NCI-H128 (cell line): Measurements from ENCODE around the gene FSIP1.

ENCODE experiments used
- DNase-seq: peaks from one replicate; lab custom pipeline; 2025; ENCODE audit not compliant: unreplicated experiment; lab: John Stamatoyannopoulos, UW

FSIP1 gene

DNA sequence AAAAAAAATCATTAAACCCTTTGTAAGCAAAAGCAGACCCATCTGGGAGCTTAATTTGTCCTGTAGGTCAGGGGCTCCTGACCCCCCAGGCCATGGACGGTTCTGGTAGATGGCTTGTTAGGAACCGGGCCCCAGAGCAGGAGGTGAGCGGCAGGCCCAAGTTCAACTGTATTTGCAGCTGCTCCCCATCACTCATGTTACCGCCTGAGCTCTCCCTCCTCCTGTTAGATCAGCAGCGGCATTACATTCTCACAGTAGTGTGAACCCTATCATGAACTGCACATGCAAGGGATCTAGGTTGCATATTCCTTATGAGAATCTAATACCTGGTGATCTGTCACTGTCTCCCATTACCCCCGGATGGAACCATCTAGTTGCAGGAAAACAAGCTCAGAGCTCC is 60.7 kb downstream of the FSIP1 start:
- no peak for DNase-seq

DNA sequence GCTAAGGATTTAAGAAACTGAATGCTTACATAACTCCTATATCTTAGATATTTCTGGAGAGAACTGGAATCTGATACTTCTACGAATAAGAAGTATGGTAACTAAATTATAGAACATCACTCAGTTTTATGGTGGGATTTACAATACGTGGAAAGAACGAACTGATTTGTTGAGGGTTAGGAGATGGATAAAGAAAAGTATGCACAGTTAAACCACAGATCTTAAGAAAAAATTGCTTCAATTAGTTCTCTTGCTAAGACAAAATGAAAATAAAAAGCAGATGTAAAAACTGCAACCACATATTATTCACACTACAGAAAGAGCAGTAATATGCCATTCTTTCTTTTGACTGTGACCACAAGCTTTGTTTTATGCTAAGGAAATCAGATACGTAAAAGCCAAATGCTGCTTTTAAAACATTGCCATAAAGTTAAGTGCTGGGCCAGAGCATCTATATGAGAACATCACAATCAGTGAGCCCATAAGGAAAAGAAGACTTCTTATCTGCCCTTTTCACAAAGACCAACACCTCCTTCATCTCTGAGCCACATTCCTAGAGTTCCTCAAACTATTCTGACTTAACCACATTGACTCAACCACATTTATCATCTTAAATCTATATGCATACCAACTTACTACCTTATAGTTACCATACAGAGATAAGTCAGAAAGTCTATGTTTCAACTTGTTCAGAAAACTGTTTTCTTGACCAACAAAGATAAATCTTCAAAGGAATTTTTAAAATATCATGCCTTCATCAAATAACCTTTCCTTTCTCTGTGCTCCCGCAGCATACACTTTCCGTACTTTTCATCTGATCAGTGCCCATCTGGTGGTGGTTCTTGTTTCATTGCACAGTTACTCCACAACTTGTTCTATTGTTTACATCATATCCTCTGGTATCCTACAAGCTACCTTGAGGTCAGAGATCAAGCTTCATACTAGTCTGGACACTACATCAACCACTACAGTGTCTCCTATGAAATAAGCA is 61.7 kb downstream of the FSIP1 start:
- no peak for DNase-seq

DNA sequence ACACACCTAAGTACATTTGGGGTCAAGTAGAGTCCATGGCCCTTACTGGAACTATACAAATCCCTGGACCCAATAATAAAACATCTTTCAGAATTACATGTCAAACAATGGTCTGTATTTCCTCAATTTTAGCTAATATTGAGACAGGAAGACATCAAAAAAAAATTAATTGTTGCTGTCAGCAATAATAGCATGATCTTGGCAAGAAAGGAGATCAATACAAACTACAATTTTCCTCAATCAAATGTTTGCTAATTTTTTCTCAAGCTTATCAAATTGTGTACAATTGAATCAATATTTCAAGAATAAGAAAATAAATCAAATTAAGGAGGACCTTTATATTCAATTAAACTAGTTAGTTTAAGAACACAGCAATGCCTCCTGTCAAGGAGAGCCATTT is 62.6 kb downstream of the FSIP1 start:
- no peak for DNase-seq

DNA sequence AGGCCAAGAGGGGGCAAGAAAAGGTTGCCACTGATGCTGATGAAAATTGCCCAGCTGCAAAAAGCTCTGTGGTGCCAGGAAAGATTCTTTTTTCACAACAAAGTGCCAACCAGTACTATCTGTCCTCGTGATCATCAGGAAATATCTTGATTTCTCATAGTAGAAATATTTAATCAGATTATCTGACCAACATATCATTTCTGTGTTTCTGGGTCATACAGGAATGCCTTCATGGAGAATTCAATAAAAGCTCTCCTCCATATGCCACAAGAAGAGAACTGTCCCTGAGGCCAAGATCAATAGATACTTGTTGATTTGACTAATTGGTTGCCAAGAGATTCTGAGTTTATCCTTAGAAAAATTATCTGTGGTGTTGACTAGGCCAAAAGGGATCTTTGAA is 63.5 kb downstream of the FSIP1 start:
- DNase-seq, result no peak

DNA sequence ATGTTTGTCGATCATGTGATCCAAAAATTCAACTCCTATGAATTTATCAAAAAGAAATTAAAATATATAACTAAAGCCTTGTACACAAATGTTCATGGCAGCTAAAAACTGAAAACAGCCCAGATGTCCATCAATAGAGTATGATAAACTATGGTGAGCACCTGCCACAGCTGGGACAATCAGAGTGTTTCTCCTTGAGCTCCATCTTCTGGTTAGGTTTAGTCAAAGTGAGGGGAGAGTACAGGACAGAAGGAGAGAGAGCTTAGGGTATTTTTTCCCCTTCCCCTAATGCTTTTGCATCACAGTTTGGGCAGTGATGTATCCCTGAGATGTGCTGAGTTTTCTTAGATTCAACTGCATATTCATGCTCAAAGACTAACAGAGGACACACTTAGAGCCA is 65.5 kb downstream of the FSIP1 start:
- DNase-seq, result no peak

DNA sequence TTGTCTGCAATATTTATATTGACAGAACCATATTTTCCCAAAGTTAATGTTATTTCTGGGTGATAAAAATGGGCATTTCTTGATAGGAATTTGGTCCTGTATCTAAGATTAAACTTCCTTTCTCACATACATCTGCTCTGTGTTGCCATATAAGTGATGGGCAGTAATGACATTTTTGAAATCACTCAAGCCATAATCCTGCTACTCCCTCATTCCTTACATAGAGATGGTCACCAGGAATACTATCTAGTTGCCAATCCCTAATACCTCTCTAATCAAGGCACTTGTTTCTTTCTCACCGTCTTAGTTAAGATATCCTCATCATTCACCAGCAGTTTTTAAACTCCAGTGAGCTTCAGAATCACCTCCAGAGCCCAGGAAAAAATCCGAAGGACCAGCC is 68.4 kb downstream of the FSIP1 start:
- no peak for DNase-seq

DNA sequence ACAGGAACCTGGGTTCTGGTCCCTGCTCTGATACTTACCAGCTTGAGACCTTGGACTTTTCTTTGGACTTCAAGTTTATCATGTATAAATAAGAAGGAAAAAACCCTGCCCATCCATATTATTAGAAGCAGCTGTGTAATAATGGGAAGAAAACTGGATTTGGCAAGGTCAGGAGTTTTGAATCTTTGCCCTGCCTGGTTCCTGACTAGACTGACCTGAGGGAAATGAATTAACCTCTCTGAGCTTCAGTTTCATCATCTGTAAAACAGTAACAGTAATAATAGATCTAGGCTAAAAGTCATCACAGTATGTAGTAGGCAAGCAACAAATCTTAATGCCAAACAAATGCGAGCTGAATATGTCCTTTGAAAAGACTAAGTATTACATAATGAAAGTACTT is 68.8 kb downstream of the FSIP1 start:
- no peak for DNase-seq

DNA sequence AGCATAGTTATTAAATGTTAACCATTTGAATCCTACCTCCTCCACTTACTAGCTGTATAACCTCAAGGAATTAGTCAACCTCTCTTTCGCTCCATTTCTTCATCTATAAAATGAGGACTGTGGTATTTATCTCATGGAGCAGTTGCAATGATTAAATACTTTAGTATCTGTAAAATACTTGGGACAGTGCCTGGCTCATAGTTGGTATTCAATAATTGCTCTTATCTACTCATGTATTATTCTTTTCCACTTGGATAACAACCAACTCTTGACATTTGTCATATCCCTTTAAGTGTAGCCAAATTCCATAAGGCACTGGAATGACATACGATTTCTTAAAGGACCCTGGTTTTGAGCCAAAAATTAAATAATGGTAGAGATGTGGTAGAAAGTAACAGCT is 72.0 kb downstream of the FSIP1 start:
- no peak for DNase-seq

DNA sequence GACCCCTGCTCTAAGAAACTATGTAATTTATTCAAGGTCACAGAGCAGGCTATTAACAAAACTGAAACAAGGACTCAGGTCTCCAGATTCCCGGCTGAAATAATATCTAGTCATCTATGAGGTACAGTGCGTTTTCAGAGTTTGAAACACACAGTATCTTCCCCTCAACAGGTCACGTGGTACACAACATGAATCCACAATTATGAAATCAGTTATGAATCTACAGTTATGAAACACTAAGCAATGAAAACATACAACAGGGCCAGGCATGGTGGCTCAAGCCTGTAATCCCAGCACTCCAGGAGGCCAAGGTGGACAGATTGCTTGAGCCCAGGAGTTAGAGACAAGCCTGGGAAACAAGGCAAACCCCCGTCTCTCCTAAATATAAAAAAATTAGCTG is 72.7 kb downstream of the FSIP1 start:
- DNase-seq, result no peak

DNA sequence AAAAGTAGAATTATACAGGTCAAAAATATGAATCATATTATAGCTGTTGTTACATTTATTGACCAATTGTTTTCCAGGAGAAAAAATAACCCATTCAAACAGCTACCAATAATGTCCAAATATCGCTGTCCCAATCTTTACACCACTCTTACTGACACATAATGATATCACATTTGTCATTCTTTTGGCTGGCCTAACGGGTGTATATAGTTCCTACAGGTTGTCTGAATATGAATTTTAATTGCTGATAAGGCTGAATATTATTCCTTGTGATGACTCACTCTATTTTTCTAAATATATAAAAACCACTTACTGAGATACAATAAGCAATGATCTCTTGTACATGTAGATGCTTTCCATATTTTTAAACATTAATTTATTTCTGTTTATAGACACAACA is 76.4 kb downstream of the FSIP1 start:
- DNase-seq, result no peak

DNA sequence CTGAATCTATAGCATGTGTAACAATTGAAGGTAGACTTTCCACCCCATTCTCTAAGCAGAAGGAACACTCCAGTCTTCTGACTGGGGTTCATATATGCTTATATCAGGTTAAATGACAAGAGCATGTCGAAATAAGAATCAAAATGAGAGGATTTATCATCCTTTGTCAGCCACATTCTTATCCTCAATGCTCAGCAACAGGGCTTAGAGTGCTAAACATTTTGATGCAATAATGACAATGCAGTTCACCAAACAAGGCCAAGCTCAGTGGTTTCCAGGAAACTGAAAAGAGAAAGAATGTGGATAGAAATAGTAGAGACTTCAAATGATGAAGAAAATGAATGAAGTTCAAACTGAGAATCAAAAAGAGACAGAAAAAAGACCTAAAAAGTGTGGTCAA is 78.0 kb downstream of the FSIP1 start:
- no peak for DNase-seq

DNA sequence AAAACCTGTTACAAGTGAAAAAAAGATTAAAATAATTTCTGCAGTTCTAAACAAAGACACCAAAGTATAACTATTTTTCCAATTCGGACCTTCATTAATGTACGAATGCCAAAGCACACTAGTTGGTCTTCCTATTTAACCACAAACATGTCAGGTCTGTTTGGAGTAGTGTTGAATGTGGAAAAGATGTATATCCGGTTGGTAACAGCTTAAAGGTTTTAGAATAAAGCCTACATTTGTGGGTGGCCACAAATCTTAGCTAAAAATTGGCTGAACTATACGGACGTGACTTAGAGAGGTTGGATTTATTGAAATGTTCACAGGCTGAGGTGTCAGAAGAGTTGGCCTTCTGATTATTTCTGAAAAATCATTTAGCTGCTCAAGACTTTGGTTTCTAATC is 78.4 kb downstream of the FSIP1 start:
- no peak for DNase-seq

DNA sequence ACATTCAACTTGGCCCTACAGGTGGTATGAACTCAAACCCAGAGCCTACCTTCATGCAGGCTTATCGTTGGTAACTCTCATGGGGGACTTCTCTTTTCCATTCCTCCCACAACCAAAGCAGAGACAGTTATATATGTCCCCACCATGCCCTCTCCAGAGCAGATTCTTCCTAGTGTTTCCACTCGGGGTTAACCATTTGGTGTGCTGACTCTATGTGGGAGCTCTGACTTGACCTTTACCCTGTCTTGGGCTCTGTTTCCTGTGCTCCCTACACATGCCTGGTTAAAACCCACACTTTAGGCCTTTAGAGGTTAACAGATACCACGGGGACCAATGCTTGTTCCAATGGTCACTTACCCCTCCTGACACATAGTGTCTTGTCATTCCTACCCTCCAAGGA is 80.7 kb downstream of the FSIP1 start:
- no peak for DNase-seq

DNA sequence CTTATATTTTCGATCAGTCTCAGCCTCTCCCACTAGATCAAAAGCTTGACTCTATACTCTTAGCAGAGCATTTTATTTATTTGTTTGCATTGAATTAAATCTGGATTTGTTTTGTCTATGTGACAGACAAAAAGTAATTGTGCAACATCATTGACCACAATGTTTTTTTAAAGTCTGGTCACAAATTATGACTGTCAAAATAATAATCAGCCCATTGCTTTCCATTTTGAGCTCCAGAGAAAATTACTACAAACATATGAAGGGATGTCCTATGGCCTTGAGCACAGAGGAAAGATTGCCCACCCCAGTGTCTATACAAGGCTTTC is 82.3 kb downstream of the FSIP1 start:
- no peak for DNase-seq

DNA sequence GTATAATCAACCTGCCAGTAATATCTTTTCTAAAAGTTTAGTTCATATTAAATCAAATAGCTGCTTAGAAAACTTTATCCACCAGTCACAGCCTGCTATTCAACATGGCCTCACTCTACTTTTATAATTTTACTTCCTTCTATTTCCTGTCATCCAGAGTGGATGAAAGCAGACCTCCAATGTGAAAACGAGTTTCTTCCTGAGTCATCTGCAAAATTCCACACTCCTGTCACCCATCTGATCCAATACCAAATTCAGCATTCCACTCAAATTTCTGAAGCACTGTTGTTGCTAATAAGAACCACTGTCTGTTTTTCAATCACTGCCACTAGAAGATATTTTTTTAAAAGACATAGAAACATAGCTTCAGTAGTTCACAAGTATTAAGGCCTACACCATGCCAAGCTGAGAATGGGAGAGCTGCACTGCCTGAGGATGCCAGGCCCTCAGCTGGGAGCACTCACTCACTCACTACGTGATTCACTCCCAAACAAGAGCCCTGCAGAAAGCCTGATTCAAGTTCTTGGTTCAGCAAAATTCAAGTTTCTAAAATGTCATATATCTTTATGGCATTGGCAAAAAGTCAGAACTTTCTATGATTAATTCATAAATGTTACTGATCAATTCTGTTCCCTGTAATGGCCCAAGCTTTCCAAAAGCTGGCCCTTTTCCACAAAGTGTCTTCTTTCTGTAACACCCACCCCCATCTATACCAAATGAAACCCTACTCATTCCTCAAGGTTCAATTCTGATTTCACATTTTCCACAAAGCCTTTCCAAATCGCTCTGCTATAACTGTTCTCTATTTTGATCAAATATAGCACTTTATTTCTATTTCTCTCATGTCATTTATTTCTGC is 82.9 kb downstream of the FSIP1 start:
- no peak for DNase-seq

DNA sequence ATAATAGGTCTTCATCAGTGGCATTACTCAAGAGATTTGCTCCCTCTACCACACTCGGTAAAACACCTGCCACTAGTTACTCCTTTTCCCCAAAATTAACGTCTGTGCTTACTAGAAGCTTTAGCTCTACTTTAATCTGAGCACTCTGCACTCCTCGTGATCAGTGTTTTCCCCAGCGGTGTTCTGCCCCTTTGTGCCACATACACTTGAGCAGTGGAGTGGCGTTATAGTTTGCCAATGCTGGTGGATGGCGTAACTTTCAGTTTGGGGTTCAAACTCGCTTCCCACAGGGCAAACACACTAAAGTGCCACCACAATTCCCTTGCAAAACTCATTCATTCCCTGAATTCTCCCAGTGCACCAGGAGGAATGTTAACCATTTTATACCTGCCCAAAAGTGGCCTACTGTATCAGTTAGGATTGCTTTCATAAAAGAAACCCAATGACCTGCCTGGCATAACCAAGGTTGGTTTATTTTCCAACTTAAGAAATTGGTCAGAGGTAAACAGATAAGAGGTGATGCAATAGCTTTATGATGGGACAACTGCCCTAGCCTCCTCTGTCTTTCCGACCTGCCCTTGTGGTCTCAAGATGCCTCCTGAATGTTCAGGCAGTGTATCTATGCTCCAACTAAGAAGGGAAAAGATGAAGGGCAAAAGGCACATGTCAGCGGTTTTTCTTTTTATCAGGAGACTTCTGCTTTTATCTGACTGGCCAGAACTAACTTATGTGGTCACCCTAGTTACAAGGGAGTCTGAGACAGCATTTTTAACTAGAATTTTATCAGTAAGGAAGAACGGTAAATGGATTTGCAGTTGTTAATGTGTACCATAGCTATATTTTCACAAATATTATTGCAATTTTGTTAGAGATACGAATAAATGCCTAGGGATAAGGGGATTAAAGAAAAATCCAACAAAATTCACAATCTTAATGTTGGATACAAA is 83.9 kb downstream of the FSIP1 start:
- no peak for DNase-seq

DNA sequence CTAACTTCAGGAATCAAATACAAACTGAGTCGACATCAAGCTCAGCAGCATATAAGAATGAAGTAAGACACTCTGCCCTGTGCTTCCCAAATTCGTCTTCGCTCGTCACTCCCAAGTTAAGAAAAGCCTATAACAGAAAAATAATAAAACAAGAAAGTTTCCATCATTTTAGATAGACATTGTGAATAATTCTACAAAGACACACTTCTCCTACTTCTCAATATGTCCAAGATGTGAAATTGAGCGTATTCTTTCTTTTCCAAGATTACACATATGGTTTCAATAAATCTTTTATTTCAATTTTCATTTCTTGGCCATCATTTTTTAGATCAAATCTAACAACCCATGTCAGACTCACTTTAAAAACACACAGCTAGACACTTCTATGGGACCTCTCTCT is 85.1 kb downstream of the FSIP1 start:
- no peak for DNase-seq

DNA sequence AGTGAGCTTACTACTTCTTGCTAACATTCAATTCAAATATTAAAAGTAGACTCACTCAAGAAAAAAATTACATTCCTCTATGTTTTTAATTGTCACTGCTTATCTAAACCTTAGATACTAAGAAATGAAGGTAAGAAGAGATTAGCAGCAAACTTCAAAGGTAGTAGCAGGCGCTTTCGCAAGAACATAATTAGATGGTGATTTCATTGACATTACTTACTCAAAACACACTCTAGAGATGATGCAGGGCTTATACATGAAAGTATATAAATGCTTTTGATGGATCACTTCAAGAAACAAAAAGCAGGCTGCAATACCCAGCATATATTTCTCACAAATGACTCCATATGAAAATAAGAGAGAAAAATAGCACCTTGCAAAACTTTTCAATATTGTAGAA is 86.8 kb downstream of the FSIP1 start:
- no peak for DNase-seq

DNA sequence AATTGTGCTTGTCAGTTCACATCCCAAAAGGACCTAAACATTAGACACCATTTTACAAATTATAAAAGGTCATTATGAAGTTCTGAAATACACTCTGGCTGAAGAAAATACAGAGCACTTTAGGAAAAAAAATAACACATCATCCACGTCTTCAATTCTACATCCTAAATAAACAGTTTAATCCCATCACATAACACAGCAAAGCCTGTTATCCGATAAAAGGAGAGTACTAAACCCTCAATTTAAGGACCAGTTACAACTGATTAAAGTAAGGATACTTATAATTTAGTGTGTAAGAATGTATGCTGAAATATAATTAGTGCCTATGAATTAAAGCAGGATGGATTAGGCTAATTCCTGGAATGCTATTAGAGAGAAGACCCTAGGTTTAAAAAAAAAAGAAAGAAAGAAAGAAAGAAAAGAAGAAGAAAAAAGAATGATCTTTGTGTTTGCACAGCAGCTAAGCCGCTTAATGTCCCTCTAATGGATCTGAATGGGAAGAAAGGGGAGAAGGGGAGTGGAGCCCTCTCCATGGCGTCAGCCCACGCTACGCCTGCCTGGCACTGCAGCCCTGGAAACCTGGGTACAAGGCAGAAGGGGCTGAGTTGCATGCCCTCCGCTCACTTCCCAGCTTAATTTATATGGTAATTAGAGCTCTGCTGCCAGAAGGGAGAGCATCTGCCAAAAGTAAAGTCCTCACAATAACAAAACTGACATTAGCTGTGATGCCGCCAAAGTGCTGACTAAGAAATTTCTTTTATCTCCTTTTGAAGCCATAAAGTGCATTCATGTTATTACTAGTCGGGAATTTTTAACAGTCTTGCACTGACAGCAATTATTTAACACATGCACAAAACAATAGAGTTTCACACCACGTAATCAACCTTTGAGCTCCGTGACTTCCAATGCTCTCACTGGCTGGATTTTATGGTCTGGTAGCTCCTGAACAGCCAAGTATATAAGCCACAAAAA is 90.0 kb downstream of the FSIP1 start:
- peak; percentile 19 for DNase-seq
